NCI-H1105 treated with DMSO at 0.1 percent for 48 hours (cell line): ENCODE results near the gene POLE2.
"Not testable (repeated sequence)": the region's sequence is repeated elsewhere in the genome, so short reads cannot be mapped to it uniquely, and the experiment has no call there.

Experiments used
- DNase-seq: peaks from one replicate; lab custom pipeline; 2025; lab: John Stamatoyannopoulos, UW

Gene POLE2

GRCh38 chr14:49619273-49619672 lies 68.7 kb downstream of the POLE2 start:
- DNase-seq = not testable (repeated sequence)

- no peak for DNase-seq
These were observed 70.0 kb downstream of the POLE2 start for GRCh38 chr14:49617852-49618519.

- no peak for DNase-seq
These were observed 72.2 kb downstream of the POLE2 start for GRCh38 chr14:49615776-49616175.

GRCh38 chr14:49614196-49614595 lies 73.8 kb downstream of the POLE2 start:
- no peak for DNase-seq

- DNase-seq = no peak
These were observed 75.3 kb downstream of the POLE2 start for GRCh38 chr14:49612671-49613070.

- no peak for DNase-seq
These were observed 75.8 kb downstream of the POLE2 start for GRCh38 chr14:49612251-49612650.

GRCh38 chr14:49607583-49607982 lies 80.4 kb downstream of the POLE2 start:
- DNase-seq = no peak

GRCh38 chr14:49598485-49599300 lies 89.3 kb downstream of the POLE2 start, which contains the start of gene LRR1:
LRR1 (plus strand) TSS chr14:49598940; CDS start chr14:49599021, 81 bp downstream.
- DNase-seq = peak; percentile 91

GRCh38 chr14:49598189-49598484 lies 89.9 kb downstream of the POLE2 start:
- no peak for DNase-seq

- no peak for DNase-seq
These were observed 93.5 kb downstream of the POLE2 start for GRCh38 chr14:49594347-49595091.
